HG02938 (cell line): ENCODE data around the gene SHROOM1.
"Not testable (repeated sequence)": the region's sequence is repeated elsewhere in the genome, so short reads cannot be mapped to it uniquely, and the experiment has no call there.

Source experiments
- ATAC-seq: cut with Tn5 transposase; IDR thresholded peaks from one replicate; pipeline ENCODE4 v1.9.1; 2021; ENCODE audit warnings: mild to moderate bottlenecking, moderate library complexity; ENCODE audit not compliant: unreplicated experiment

Gene SHROOM1

GRCh38 chr5:132812123-132812765, 18.2 kb downstream of the SHROOM1 start:
- no peak for ATAC-seq

DNA sequence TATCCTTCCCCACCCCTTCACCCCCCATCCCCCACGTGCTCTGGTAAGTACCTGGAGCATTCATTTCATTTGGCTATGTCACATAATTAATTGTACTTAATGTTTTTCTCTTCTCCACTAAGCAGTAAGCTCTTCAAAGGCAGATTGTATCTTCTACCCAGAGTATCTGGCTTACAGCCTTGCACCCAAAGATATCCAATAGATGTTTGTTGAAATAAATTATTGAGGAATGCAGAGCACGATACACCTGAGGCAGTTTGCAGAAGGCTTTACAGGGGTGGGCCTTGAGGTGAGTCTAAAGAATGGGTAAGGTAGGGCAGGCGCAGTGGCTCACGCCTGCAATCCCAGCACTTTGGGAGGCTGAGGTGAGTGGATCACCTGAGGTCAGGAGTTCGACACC, 19.8 kb downstream of the SHROOM1 start:
- no peak for ATAC-seq

GRCh38 chr5:132808866-132809265, 21.6 kb downstream of the SHROOM1 start:
- no peak for ATAC-seq

- no peak for ATAC-seq
Measured at GRCh38 chr5:132808448-132808847, 22.0 kb downstream of the SHROOM1 start.

DNA sequence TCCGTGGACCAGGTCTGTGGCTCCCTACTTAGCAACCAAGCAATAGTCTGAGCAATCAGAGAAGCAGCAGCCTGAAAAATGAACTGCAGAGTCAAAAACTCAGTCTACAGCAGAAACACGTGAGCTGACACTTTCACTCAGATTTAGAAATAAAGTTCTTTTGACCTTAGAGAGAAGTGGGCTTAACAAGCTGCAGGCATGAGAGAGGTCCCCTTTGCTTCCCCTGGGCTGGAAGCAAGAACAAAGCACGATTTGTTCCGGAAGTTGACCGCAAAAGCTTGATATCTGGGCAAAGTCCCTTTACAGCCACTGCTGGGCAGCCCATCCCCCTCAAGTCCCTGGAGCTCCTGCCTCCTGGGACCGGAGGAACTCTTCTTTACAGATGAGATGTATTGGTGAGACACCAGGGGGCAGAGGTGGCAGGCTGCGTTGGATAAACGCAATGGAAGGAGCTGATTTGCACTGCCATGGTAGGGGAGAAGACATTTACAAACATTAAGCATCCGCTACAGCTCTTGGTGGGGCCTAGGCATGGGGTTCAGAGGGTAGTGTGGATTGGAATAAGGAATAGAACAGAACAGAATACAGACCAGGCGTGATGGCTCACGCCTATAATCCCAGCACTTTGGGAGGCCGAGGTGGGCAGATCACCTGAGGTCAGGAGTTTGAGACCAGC, 23.1 kb downstream of the SHROOM1 start:
- ATAC-seq: no peak

DNA sequence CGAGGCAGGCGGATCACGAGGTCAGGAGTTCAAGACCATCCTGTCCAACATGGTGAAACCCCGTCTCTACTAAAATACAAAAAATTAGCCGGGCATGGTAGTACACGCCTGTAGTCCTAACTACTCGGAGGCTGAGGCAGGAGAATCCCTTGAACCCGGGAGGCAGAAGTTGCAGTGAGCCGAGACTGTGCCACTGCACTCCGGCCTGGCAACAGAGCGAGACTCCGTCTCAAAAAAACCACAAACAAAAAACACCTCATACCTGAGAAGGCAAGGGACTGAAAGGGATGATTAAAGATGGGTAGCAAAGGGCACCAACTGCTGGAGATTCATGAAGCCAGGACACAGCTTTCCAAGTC, 23.7 kb downstream of the SHROOM1 start:
- ATAC-seq: not testable (repeated sequence)

- not testable (repeated sequence) for ATAC-seq
Measured at GRCh38 chr5:132805872-132806271, 24.6 kb downstream of the SHROOM1 start.

- ATAC-seq: not testable (repeated sequence)
Measured at GRCh38 chr5:132804219-132804618, 26.2 kb downstream of the SHROOM1 start.

- not testable (repeated sequence) for ATAC-seq
Measured at GRCh38 chr5:132802685-132803066, 27.8 kb downstream of the SHROOM1 start.

- ATAC-seq: no peak
Measured at GRCh38 chr5:132802044-132802684, 28.3 kb downstream of the SHROOM1 start.

- no peak for ATAC-seq
Measured at GRCh38 chr5:132800545-132800944, 29.9 kb downstream of the SHROOM1 start.

GRCh38 chr5:132799392-132799791, 31.1 kb downstream of the SHROOM1 start:
- no peak for ATAC-seq

- ATAC-seq: no peak
Measured at GRCh38 chr5:132797651-132798050, 32.8 kb downstream of the SHROOM1 start.

DNA sequence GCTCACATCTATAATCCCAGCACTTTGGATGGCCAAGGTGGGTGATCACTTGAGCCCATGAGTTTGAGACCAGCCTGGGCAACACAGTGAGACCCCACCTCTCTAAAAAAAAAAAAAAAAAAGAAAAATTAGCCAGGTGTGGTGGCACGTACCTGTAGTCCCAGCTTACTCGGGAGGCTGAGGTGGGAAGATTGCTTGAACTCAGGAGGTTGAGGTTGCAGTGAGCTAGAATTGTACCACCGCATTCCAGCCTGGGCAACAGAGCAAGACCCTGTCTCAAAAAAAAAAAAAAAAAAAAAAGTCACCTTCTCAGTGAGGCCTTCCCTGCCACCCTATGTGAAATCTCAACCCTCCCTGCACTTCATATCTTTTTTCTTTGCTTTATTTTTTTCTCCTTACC, 39.4 kb downstream of the SHROOM1 start:
- no peak for ATAC-seq

DNA sequence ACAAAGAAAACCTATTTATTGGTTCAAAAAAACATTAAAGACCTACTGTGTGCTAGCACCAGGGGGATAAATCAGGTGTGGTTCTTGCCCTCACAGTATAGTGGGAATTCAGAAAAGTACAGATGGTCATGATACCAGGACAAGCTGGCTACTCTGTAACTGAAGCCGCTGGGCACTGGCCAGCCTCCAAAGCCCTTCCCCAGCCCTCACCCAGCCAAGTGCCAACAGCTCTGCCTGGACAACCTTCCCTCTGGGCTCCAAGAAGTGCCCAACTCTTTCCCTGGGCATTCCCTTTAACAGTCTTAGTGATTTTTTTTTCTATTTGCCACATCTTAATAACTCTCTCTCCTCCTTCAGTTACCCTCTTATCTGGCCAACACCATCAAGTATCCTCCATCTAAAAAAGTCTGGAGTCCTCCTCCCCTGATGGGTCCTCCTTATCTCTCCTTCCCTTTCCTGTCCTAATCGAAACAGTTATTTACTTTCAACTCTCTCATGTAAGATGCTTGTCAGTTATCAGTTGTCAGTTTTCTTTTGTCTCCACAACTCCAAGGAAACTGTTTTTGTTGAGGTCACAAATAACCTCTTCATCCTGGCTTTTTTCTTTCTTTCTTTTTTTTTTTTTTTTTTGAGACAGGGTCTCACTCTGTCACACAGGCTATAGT, 40.1 kb downstream of the SHROOM1 start:
- ATAC-seq: no peak

DNA sequence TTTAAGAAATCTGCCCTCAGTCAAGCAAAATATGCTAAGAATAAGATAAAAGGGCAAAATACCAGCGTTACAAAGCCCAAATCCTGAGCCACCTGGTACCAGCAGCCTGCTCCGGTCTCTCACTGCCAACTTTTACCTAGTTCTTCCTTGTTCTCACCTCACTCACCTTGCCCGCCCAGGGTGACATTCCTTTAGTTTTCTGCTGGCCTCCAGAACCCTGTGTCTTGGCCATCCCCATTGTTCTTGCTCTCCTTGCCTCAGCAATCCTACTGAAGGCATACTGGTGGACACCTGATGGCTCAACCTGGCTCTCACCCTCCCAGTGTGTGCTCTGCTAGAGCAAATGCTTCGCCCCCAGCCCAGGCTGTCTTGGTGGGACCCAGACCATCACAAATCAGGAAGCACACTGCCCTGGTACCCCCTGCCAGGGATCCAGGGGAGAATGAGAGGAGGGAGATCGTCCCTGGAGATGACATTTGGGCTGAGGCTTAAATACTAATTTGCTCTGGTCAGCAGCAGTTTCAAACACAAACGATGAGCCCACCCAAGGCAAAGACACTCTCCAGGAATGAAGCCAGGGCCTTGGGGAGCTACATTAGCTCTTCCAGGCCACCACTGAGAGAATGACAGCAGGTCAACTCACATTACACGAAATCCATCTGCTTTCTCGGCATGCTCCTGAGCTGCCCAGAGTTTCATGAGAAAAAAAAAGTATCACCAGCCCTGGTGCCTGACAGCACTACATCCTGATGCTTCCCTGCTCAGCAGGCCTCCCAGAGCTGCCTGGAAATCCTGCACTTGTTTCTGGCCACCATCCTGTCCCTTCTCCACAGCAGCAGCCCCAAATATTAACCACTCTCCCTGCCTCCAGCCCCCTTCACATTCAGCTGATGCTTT, 41.2 kb downstream of the SHROOM1 start:
- no peak for ATAC-seq

DNA sequence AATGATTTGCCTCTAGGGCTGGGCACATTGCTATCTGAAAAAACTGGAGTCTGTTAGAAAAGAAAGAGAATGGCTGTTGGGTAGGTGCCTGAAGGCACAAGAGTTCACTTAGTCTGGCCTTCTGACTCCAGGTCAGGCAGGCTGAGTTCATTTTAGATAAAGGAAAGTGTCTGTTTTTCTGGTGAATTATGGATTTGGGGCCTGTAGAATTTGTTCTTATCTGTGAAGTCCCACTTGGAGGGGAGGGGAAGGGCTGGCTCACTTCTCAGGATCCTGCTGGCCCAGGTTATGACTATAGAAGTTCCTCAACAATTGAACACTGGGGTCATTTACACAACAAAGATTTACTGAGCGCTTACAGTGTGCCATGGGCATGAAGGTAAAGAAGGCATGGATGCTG, 41.9 kb downstream of the SHROOM1 start:
- no peak for ATAC-seq

DNA sequence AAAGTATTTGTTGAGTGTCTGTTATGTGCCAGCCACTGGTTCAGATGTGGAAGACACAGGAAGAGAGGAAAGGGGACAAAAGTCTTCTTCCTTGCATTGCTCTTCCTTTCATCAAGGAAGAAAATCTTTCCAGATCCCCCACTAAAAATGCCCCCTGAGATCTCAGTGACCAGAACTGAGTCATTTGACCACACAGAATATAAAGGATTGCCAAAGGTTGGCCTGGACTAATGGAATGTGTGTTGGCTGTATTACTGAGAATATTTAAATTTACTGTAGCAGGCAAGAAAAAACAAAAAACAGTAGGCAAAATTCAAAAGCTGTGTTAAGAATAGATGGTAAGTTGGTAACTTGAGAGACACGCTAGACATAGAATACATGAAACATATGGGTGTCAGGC, 43.4 kb downstream of the SHROOM1 start:
- no peak for ATAC-seq

- ATAC-seq: no peak
Measured at GRCh38 chr5:132785864-132786263, 44.6 kb downstream of the SHROOM1 start.

DNA sequence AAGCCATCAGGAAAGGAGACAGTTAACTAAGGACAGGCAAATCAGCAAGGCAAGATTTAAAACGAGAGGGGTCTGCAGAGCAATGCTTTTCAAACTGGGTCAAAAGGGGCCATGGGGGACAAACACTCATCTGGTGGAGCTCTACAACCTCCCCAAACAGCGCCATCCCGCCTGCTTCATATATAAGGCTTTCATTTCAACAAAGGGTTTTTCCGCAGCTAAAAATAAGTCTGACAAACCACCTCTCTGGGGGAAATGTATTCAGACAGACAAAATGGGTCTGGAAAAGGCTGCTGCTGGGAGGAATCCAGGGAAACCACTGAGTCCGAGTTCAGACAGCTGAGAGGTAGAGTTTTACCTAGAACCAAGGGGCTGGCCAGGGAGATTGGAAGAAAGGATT, 45.1 kb downstream of the SHROOM1 start:
- no peak for ATAC-seq

- ATAC-seq: no peak
Measured at GRCh38 chr5:132782101-132782500, 48.3 kb downstream of the SHROOM1 start.
